Measurements from ENCODE around the gene GPC3.

The GPC3 gene

DNA sequence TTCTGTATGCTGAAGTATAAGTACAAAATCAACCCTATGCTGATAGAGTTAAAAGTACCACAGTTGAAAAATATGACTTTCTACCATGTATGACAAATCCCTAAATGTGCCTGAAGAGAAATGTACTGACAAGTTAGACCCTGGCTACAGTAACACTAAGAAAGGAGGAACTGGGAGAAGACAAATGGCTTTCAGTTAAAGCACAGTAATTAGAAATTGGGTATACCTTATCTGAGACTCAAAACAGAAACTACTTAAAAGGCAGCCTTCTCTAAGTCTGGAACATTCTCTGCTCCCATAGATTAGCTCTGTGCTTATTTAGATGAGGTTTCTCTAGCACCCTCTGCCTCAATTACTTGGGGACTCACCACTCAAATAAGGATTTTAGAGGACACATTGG lies 189.1 kb downstream of the GPC3 start:
- Histone ChIP-seq H3K36me3 (no peaks in the 10 kb centered on the region), H3K9me3 (no peaks in the 10 kb centered on the region), H3K27ac (no peak overlapping the region), H3K4me3 (ENCODE audit: low read depth in 1 of 2, low read length in 1 of 2) (no peak overlapping the region), H3K4me1 (ENCODE audit: control insufficient read depth in 1 of 2, insufficient read depth in 1 of 2, low read depth in 1 of 2, low read length in 1 of 2) (no peaks in the 10 kb centered on the region), H3K27me3 (no peaks in the 10 kb centered on the region)
- TF ChIP-seq, protein P1, sequence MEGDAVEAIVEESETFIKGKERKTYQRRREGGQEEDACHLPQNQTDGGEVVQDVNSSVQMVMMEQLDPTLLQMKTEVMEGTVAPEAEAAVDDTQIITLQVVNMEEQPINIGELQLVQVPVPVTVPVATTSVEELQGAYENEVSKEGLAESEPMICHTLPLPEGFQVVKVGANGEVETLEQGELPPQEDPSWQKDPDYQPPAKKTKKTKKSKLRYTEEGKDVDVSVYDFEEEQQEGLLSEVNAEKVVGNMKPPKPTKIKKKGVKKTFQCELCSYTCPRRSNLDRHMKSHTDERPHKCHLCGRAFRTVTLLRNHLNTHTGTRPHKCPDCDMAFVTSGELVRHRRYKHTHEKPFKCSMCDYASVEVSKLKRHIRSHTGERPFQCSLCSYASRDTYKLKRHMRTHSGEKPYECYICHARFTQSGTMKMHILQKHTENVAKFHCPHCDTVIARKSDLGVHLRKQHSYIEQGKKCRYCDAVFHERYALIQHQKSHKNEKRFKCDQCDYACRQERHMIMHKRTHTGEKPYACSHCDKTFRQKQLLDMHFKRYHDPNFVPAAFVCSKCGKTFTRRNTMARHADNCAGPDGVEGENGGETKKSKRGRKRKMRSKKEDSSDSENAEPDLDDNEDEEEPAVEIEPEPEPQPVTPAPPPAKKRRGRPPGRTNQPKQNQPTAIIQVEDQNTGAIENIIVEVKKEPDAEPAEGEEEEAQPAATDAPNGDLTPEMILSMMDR (IDR thresholded peaks at IDR 0.05), result no peak

DNA sequence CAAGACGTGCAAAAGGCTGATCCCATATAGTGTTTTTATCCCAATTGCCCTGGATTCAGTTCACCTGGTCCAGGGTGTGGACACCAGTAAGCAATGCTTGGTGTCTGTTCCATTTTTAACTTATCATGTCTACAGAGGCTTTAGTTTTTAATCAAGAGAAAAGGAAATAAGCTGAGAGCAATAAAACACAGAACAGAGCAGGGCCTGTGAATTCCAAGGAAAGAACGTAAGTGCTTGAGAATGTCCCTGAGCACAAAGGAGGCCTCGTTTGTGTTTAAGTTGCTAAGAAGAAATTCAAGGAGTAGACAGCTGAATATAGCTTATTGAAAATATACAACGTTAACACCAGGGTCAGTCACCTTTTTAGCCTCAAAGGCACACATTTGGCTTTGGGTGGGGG lies 191.3 kb downstream of the GPC3 start:
- Histone ChIP-seq H3K9me3 (no peaks in the 10 kb centered on the region), H3K4me1 (ENCODE audit: control insufficient read depth in 1 of 2, insufficient read depth in 1 of 2, low read depth in 1 of 2, low read length in 1 of 2) (no peaks in the 10 kb centered on the region)

GRCh38 chrX:133793626-133794025 lies 191.8 kb downstream of the GPC3 start:
- TF ChIP-seq, protein P1 (IDR thresholded peaks at IDR 0.05), result no peak
- no peak overlapping the region for H3K4me3 ChIP-seq (ENCODE audit: low read depth in 1 of 2, low read length in 1 of 2)
- H3K36me3 ChIP-seq, result no peaks in the 10 kb centered on the region

More for the DNA sequence above, 191.3 kb downstream of the GPC3 start:
- H3K27me3 ChIP-seq, result no peaks in the 10 kb centered on the region
- no peak overlapping the region for H3K4me3 ChIP-seq (ENCODE audit: low read depth in 1 of 2, low read length in 1 of 2)
- no peaks in the 10 kb centered on the region for H3K36me3 ChIP-seq
- TF ChIP-seq, protein P1 (IDR thresholded peaks at IDR 0.05), result no peak
- no peak overlapping the region for H3K27ac ChIP-seq

DNA sequence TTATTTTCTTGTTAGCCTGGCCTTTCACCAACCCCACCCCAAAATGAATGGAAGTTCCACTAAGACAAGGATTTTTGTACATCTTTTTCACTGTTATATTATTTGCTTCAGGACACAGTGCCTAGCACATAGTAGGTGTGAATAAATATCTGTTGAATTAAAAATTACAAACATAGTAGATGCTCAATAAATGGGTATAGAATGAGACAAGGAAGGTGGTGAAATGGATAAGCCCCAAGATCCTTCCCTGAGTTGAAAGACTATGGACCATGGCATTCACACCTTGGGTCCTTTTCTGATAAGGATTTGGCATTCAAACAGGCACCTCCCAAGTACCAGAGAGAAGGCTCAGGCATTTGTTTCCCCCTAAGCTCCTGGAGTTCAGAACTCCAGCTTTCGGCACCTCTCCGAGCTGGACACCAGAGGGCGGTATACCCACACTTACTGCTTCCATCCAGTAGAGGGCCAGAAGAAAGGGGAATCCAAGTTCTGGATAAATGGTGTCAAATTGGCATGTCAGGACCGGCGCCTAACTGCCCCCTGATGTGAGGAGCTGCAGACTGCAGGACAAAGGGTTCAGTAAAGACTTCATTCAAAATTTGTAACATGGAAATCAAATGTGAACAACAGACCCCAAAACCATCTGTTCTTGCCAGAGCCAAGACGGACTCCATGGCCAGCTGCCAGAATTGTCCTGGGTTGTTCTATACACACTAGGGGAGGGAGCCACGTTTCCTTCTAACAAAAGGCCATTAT lies 193.0 kb downstream of the GPC3 start:
- no peak overlapping the region for H3K4me3 ChIP-seq (ENCODE audit: low read depth in 1 of 2, low read length in 1 of 2)
- no peaks in the 10 kb centered on the region for H3K9me3 ChIP-seq
- no peak overlapping the region for H3K27ac ChIP-seq
- no peaks in the 10 kb centered on the region for H3K27me3 ChIP-seq
- TF ChIP-seq, protein P1 (IDR thresholded peaks at IDR 0.05), result peak; percentile 32
- H3K4me1 ChIP-seq (ENCODE audit: control insufficient read depth in 1 of 2, insufficient read depth in 1 of 2, low read depth in 1 of 2, low read length in 1 of 2), result no peaks in the 10 kb centered on the region
- no peaks in the 10 kb centered on the region for H3K36me3 ChIP-seq

More at GRCh38 chrX:133793626-133794025, 191.8 kb downstream of the GPC3 start:
- H3K27me3 ChIP-seq, result no peaks in the 10 kb centered on the region
- H3K9me3 ChIP-seq, result no peaks in the 10 kb centered on the region
- H3K4me1 ChIP-seq (ENCODE audit: control insufficient read depth in 1 of 2, insufficient read depth in 1 of 2, low read depth in 1 of 2, low read length in 1 of 2), result no peaks in the 10 kb centered on the region
- H3K27ac ChIP-seq, result no peak overlapping the region

- H3K4me1 ChIP-seq (ENCODE audit: control insufficient read depth in 1 of 2, insufficient read depth in 1 of 2, low read depth in 1 of 2, low read length in 1 of 2), result no peaks in the 10 kb centered on the region
- no peaks in the 10 kb centered on the region for H3K27me3 ChIP-seq
- H3K4me3 ChIP-seq (ENCODE audit: low read depth in 1 of 2, low read length in 1 of 2), result no peak overlapping the region
- no peak overlapping the region for H3K27ac ChIP-seq
- H3K36me3 ChIP-seq, result no peaks in the 10 kb centered on the region
- TF ChIP-seq, protein P1 (IDR thresholded peaks at IDR 0.05), result no peak
- no peaks in the 10 kb centered on the region for H3K9me3 ChIP-seq
These were observed 195.6 kb downstream of the GPC3 start for GRCh38 chrX:133789829-133790228.
